NCI-H146 (cell line): ENCODE measurements around the gene DCUN1D2.

Experiments
- DNase-seq: peaks from one replicate; lab custom pipeline; 2025; lab: John Stamatoyannopoulos, UW

Gene DCUN1D2

GRCh38 chr13:113489549-113490495 lies 689 bp downstream of the DCUN1D2 start:
- peak; percentile 75 for DNase-seq

- peak; percentile 63 for DNase-seq
These were observed 1.4 kb downstream of the DCUN1D2 start for GRCh38 chr13:113489171-113489548.

- no peak for DNase-seq
These were observed 2.2 kb downstream of the DCUN1D2 start for GRCh38 chr13:113488283-113488682.

GRCh38 chr13:113486698-113487097 lies 3.8 kb downstream of the DCUN1D2 start:
- DNase-seq = no peak

- no peak for DNase-seq
These were observed 5.0 kb downstream of the DCUN1D2 start for GRCh38 chr13:113485545-113485944.

GRCh38 chr13:113483504-113484293 lies 6.8 kb downstream of the DCUN1D2 start:
- DNase-seq = no peak

- DNase-seq = no peak
These were observed 7.4 kb downstream of the DCUN1D2 start for GRCh38 chr13:113483081-113483480.

GRCh38 chr13:113479179-113479578 lies 11.3 kb downstream of the DCUN1D2 start:
- DNase-seq = no peak

- DNase-seq = no peak
These were observed 12.8 kb downstream of the DCUN1D2 start for GRCh38 chr13:113477724-113478123.

- DNase-seq = no peak
These were observed 13.7 kb downstream of the DCUN1D2 start for GRCh38 chr13:113476811-113477210.

GRCh38 chr13:113475911-113476310 lies 14.6 kb downstream of the DCUN1D2 start:
- DNase-seq = no peak

- DNase-seq = no peak
These were observed 15.2 kb downstream of the DCUN1D2 start for GRCh38 chr13:113475280-113475679.

- DNase-seq = no peak
These were observed 16.3 kb downstream of the DCUN1D2 start for GRCh38 chr13:113474179-113474578.

- no peak for DNase-seq
These were observed 18.0 kb downstream of the DCUN1D2 start for GRCh38 chr13:113472355-113473025.

GRCh38 chr13:113471844-113472243 lies 18.7 kb downstream of the DCUN1D2 start:
- DNase-seq = no peak

GRCh38 chr13:113470635-113471163 lies 19.8 kb downstream of the DCUN1D2 start:
- DNase-seq = peak; percentile 21

- no peak for DNase-seq
These were observed 20.4 kb downstream of the DCUN1D2 start for GRCh38 chr13:113470073-113470472.

- DNase-seq = no peak
These were observed 20.9 kb downstream of the DCUN1D2 start for GRCh38 chr13:113469582-113469981.

GRCh38 chr13:113468472-113469201 lies 21.9 kb downstream of the DCUN1D2 start:
- no peak for DNase-seq

- DNase-seq = no peak
These were observed 22.5 kb downstream of the DCUN1D2 start for GRCh38 chr13:113468029-113468428.

GRCh38 chr13:113466383-113466782 lies 24.1 kb downstream of the DCUN1D2 start:
- DNase-seq = no peak
